ENCODE measurements around the gene CDH23.

CDH23 gene

GRCh38 chr10:71618598-71618997, 221.9 kb downstream of the CDH23 start:
- H3K4me3 ChIP-seq (ENCODE audit: low read depth, low read length): no peak overlapping the region
- DNase-seq (ENCODE audit: low read depth, low spot score): no peak
- no peak for TF ChIP-seq CTCF (IDR thresholded peaks at IDR 0.05; ENCODE audit: low read depth, low read length)
- in situ Hi-C loops (cut with HindIII; ENCODE audit: low sequenced_read_pairs): no loop called here

GRCh38 chr10:71620642-71621041, 223.9 kb downstream of the CDH23 start:
- in situ Hi-C loops (cut with HindIII; ENCODE audit: low sequenced_read_pairs): no loop called here
- no peak for DNase-seq (ENCODE audit: low read depth, low spot score)
- H3K4me3 ChIP-seq (ENCODE audit: low read depth, low read length): no peak overlapping the region
- no peak for TF ChIP-seq CTCF (IDR thresholded peaks at IDR 0.05; ENCODE audit: low read depth, low read length)

- TF ChIP-seq CTCF (IDR thresholded peaks at IDR 0.05; ENCODE audit: low read depth, low read length): no peak
- no peak for DNase-seq (ENCODE audit: low read depth, low spot score)
- no peak overlapping the region for H3K4me3 ChIP-seq (ENCODE audit: low read depth, low read length)
- in situ Hi-C loops (cut with HindIII; ENCODE audit: low sequenced_read_pairs): no loop called here
Observed at GRCh38 chr10:71621231-71622153, 224.8 kb downstream of the CDH23 start.

- no peak for TF ChIP-seq CTCF (IDR thresholded peaks at IDR 0.05; ENCODE audit: low read depth, low read length)
- DNase-seq (ENCODE audit: low read depth, low spot score): peak; percentile 50
Observed at GRCh38 chr10:71622154-71622526, 225.4 kb downstream of the CDH23 start.

GRCh38 chr10:71622616-71623015, 225.9 kb downstream of the CDH23 start:
- no peak for DNase-seq (ENCODE audit: low read depth, low spot score)
- in situ Hi-C loops (cut with HindIII; ENCODE audit: low sequenced_read_pairs): no loop called here
- H3K4me3 ChIP-seq (ENCODE audit: low read depth, low read length): no peak overlapping the region
- TF ChIP-seq CTCF (IDR thresholded peaks at IDR 0.05; ENCODE audit: low read depth, low read length): no peak

More at GRCh38 chr10:71622154-71622526, 225.4 kb downstream of the CDH23 start:
- in situ Hi-C loops (cut with HindIII; ENCODE audit: low sequenced_read_pairs): no loop called here
- no peak overlapping the region for H3K4me3 ChIP-seq (ENCODE audit: low read depth, low read length)

- in situ Hi-C loops (cut with HindIII; ENCODE audit: low sequenced_read_pairs): no loop called here
- peak; percentile 47 for TF ChIP-seq CTCF (IDR thresholded peaks at IDR 0.05; ENCODE audit: low read depth, low read length)
- DNase-seq (ENCODE audit: low read depth, low spot score): peak; percentile 27
- no peak overlapping the region for H3K4me3 ChIP-seq (ENCODE audit: low read depth, low read length)
Observed at GRCh38 chr10:71623098-71623985, 226.6 kb downstream of the CDH23 start.

Measured in astrocyte of the spinal cord (primary cell).